Right lobe of liver (tissue), 4 donors: ENCODE measurements around the gene SLC28A1.

Experiments
- POLR2A ChIP-seq: fragments of 450-650 bp; IDR thresholded peaks from one replicate; pipeline ENCODE4 v1.6.1; 2017; ENCODE audit warnings: antibody characterized with exemption, mild to moderate bottlenecking
- TF ChIP-seq, protein P1 (sequence below), 4 donors: fragments of 200-600 bp in 3 of 4; fragments of 450-650 bp in 1 of 4; IDR thresholded peaks; one replicate each; pipeline versions ENCODE4 v1.5.1 to v1.8.0; 2016 to 2022; ENCODE audit warnings: antibody characterized with exemption in 4 of 4, mild to moderate bottlenecking in 2 of 4
- donor health status: DM: no; HTN: no; CAD: no.
- donor health status: DM: no; HTN: no; CAD: no.
- donor health status: DM: no; HTN: yes; CAD: no.

DNA sequence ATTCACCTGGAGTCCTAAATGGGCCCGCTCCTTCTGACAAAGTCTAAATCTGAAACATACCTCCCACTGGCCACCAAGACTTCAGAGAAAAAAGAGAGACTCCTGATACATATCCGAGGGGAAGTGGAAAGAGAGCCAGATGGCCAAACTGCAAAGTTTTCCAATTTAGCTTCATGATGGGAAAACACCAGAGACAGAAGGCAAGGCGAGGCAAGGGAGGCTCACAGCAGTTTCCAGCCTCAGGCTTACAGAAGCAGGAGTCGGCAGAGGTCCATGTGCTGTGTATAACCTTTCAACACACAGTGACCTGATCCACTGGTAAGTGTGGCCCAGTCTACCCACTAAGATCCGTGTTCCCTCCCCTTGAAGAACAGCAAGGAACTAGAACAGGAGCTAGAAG is 67.3 kb downstream of the SLC28A1 start:
- TF ChIP-seq, protein P1, sequence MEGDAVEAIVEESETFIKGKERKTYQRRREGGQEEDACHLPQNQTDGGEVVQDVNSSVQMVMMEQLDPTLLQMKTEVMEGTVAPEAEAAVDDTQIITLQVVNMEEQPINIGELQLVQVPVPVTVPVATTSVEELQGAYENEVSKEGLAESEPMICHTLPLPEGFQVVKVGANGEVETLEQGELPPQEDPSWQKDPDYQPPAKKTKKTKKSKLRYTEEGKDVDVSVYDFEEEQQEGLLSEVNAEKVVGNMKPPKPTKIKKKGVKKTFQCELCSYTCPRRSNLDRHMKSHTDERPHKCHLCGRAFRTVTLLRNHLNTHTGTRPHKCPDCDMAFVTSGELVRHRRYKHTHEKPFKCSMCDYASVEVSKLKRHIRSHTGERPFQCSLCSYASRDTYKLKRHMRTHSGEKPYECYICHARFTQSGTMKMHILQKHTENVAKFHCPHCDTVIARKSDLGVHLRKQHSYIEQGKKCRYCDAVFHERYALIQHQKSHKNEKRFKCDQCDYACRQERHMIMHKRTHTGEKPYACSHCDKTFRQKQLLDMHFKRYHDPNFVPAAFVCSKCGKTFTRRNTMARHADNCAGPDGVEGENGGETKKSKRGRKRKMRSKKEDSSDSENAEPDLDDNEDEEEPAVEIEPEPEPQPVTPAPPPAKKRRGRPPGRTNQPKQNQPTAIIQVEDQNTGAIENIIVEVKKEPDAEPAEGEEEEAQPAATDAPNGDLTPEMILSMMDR (IDR thresholded peaks at IDR 0.05) = no peak
- TF ChIP-seq POLR2A = no peak
